ENCODE results near the gene RHBDD1. TPM values are rescaled to one million over a fixed set of nuclear protein-coding genes. Genes with fewer than 3 reads are reported as not detected.

Gene RHBDD1
- total RNA-seq, 1 donor from 2014 or later: 27.7 TPM

GRCh38 chr2:226884166-226884565 is 48.3 kb downstream of the RHBDD1 start:
- peaks cover 18% of the 10 kb centered on the region for H3K36me3 Mint-ChIP-seq (ENCODE audit: unreplicated experiment)
- H3K27ac Mint-ChIP-seq (ENCODE audit: unreplicated experiment): no peak overlapping the region
- peaks cover 20% of the 10 kb centered on the region for H3K4me1 Mint-ChIP-seq (ENCODE audit: unreplicated experiment)

DNA sequence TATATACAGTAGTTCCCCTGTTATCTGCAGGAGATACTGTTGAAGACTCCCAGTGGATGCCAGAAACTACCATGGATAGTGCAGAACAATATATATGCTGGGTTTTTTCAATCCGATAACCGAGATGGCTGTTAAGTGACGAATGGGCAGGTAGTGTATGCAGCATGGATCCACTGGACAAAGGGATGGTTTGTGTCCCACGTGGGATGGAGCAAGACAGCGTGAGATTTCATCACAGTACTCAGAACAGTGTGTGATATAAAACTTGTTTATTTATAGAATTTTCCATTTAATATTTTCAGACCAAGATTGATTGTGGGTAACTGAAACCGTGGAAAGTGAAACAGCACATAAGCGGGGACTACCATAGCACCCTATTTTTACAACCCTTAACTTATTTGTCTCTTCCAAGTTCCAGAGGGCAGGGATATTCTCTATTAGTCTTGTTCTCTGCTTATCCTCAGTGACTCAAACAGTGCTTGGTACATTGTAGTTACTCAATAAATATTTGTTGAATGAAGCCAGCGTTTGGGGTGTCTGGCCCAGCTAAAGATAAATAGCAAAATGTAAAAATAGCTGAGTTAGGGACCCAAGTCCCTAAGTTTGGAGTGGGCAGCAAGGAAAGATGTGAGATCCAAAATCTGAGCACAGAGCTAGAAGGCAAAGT is 50.0 kb downstream of the RHBDD1 start:
- Mint-ChIP-seq H3K4me3 (ENCODE audit: unreplicated experiment) (no peak overlapping the region), H3K27me3 (ENCODE audit: unreplicated experiment) (no peaks in the 10 kb centered on the region), H3K4me1 (ENCODE audit: unreplicated experiment) (peaks cover 22% of the 10 kb centered on the region), H3K36me3 (ENCODE audit: unreplicated experiment) (peaks cover 13% of the 10 kb centered on the region), H3K27ac (ENCODE audit: unreplicated experiment) (no peak overlapping the region), H3K9me3 (ENCODE audit: unreplicated experiment) (peaks cover 4% of the 10 kb centered on the region)
- TF ChIP-seq, protein P1, sequence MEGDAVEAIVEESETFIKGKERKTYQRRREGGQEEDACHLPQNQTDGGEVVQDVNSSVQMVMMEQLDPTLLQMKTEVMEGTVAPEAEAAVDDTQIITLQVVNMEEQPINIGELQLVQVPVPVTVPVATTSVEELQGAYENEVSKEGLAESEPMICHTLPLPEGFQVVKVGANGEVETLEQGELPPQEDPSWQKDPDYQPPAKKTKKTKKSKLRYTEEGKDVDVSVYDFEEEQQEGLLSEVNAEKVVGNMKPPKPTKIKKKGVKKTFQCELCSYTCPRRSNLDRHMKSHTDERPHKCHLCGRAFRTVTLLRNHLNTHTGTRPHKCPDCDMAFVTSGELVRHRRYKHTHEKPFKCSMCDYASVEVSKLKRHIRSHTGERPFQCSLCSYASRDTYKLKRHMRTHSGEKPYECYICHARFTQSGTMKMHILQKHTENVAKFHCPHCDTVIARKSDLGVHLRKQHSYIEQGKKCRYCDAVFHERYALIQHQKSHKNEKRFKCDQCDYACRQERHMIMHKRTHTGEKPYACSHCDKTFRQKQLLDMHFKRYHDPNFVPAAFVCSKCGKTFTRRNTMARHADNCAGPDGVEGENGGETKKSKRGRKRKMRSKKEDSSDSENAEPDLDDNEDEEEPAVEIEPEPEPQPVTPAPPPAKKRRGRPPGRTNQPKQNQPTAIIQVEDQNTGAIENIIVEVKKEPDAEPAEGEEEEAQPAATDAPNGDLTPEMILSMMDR (IDR thresholded peaks at IDR 0.05): no peak
- DNase-seq (ENCODE audit: extremely low spot score, unreplicated experiment): no peak

More at GRCh38 chr2:226884166-226884565, 48.3 kb downstream of the RHBDD1 start:
- H3K9me3 Mint-ChIP-seq (ENCODE audit: unreplicated experiment): peaks cover 4% of the 10 kb centered on the region
- no peaks in the 10 kb centered on the region for H3K27me3 Mint-ChIP-seq (ENCODE audit: unreplicated experiment)
- no peak for DNase-seq (ENCODE audit: extremely low spot score, unreplicated experiment)
- H3K4me3 Mint-ChIP-seq (ENCODE audit: unreplicated experiment): no peak overlapping the region
- TF ChIP-seq, protein P1 (IDR thresholded peaks at IDR 0.05): no peak

GRCh38 chr2:226887940-226888339 is 52.1 kb downstream of the RHBDD1 start:
- H3K4me1 Mint-ChIP-seq (ENCODE audit: unreplicated experiment): peaks cover 42% of the 10 kb centered on the region

GRCh38 chr2:226888378-226888965 is 52.6 kb downstream of the RHBDD1 start:
- TF ChIP-seq, protein P1 (IDR thresholded peaks at IDR 0.05): no peak
- no peak for DNase-seq (ENCODE audit: extremely low spot score, unreplicated experiment)
- Mint-ChIP-seq H3K9me3 (ENCODE audit: unreplicated experiment) (no peaks in the 10 kb centered on the region), H3K27me3 (ENCODE audit: unreplicated experiment) (no peaks in the 10 kb centered on the region), H3K36me3 (ENCODE audit: unreplicated experiment) (no peaks in the 10 kb centered on the region), H3K27ac (ENCODE audit: unreplicated experiment) (peak overlapping the region; percentile 8), H3K4me1 (ENCODE audit: unreplicated experiment) (peaks cover 47% of the 10 kb centered on the region), H3K4me3 (ENCODE audit: unreplicated experiment) (no peak overlapping the region)

More at GRCh38 chr2:226887940-226888339, 52.1 kb downstream of the RHBDD1 start:
- TF ChIP-seq, protein P1 (IDR thresholded peaks at IDR 0.05): no peak
- Mint-ChIP-seq H3K27me3 (ENCODE audit: unreplicated experiment) (no peaks in the 10 kb centered on the region), H3K9me3 (ENCODE audit: unreplicated experiment) (no peaks in the 10 kb centered on the region), H3K27ac (ENCODE audit: unreplicated experiment) (peak overlapping the region; percentile 17), H3K36me3 (ENCODE audit: unreplicated experiment) (no peaks in the 10 kb centered on the region), H3K4me3 (ENCODE audit: unreplicated experiment) (no peak overlapping the region)
- DNase-seq (ENCODE audit: extremely low spot score, unreplicated experiment): no peak

GRCh38 chr2:226888971-226889370 is 53.1 kb downstream of the RHBDD1 start:
- H3K4me3 Mint-ChIP-seq (ENCODE audit: unreplicated experiment): no peak overlapping the region
- no peak for DNase-seq (ENCODE audit: extremely low spot score, unreplicated experiment)

More at GRCh38 chr2:226888971-226889370, 53.1 kb downstream of the RHBDD1 start:
- Mint-ChIP-seq H3K27me3 (ENCODE audit: unreplicated experiment) (no peaks in the 10 kb centered on the region), H3K27ac (ENCODE audit: unreplicated experiment) (no peak overlapping the region), H3K4me1 (ENCODE audit: unreplicated experiment) (peaks cover 50% of the 10 kb centered on the region), H3K9me3 (ENCODE audit: unreplicated experiment) (no peaks in the 10 kb centered on the region), H3K36me3 (ENCODE audit: unreplicated experiment) (no peaks in the 10 kb centered on the region)
- TF ChIP-seq, protein P1 (IDR thresholded peaks at IDR 0.05): no peak

All from osteocyte (in vitro differentiated cells).